ENCODE data around the gene MRPL46.

- TF ChIP-seq SIN3A (IDR thresholded peaks at IDR 0.05; ENCODE audit: borderline replicate concordance, insufficient read depth, low read length): no peak
- TF ChIP-seq POLR2AphosphoS5 (IDR thresholded peaks at IDR 0.05; ENCODE audit: low read depth, low read length): no peak
- TF ChIP-seq REST (IDR thresholded peaks at IDR 0.05; ENCODE audit: insufficient read depth in 1 of 2, low read depth in 2 of 2, low read length in 2 of 2): no peak
Observed at GRCh38 chr15:88465633-88466224, 1.5 kb downstream of the MRPL46 start.

Data from PFSK-1 (cell line).